K562 (cell line): ENCODE data around the gene GALNS. TPM values are rescaled to one million over a fixed set of nuclear protein-coding genes. Genes with fewer than 3 reads are reported as not detected.

Source experiments
- BDP1 ChIP-seq: IDR thresholded peaks from 3 replicates; pipeline ENCODE4 v1.6.1; 2011; ENCODE audit not compliant: insufficient read length, insufficient read depth
- FOXJ3 ChIP-seq: sonication (generic); formaldehyde crosslinking; IDR thresholded peaks from 2 replicates; pipeline ENCODE4 v1.4.0; 2020; ENCODE audit warnings: mild to moderate bottlenecking, missing genetic modification reagents
- FOXM1 ChIP-seq, 2 experiments: fragments of 450-650 bp in 1 of 2; sonication (generic) in 1 of 2; formaldehyde crosslinking in 1 of 2; IDR thresholded peaks; 2 replicates each; pipeline versions ENCODE4 v1.6.1 to v1.9.0; 2017 to 2022; ENCODE audit warnings: low read depth in 2 of 2, mild to moderate bottlenecking in 2 of 2, missing genetic modification reagents in 1 of 2, moderate library complexity in 1 of 2
- JUND ChIP-seq, 2 experiments: IDR thresholded peaks; 2 replicates in 1 of 2; 3 replicates in 1 of 2; pipeline ENCODE4 v1.6.1; 2011; ENCODE audit warnings: borderline replicate concordance in 2 of 2, low read depth in 2 of 2, low read length in 2 of 2, improper control_type of control experiment in 1 of 2, missing biosample characterization in 1 of 2, missing genetic modification characterization in 1 of 2, missing genetic modification reagents in 1 of 2
- NRF1 ChIP-seq, 2 experiments: fragments of 450-650 bp; IDR thresholded peaks in 1 of 2; conservative IDR thresholded peaks in 1 of 2; 2 replicates each; pipeline ENCODE4 v1.6.1; 2014; ENCODE audit warnings: mild to moderate bottlenecking in 2 of 2
- POLR3G ChIP-seq: IDR thresholded peaks from 2 replicates; pipeline ENCODE4 v1.6.1; 2011; ENCODE audit not compliant: insufficient read length, insufficient replicate concordance; ENCODE audit errors: extremely low read depth
- RBM15 ChIP-seq: fragments of 200-400 bp; formaldehyde crosslinking; IDR thresholded peaks from 2 replicates; pipeline ENCODE4 v1.6.1; 2018; ENCODE audit warnings: mild to moderate bottlenecking, low read length, moderate library complexity; ENCODE audit not compliant: insufficient read depth
- RBM25 ChIP-seq: fragments of 200-400 bp; formaldehyde crosslinking; IDR thresholded peaks from 2 replicates; pipeline ENCODE4 v1.6.1; 2018; ENCODE audit warnings: low read length, low read depth, moderate library complexity; ENCODE audit not compliant: severe bottlenecking
- SOX6 ChIP-seq: fragments of 450-650 bp; IDR thresholded peaks from 2 replicates; pipeline ENCODE4 v1.6.1; 2014; ENCODE audit warnings: mild to moderate bottlenecking
- U2AF2 ChIP-seq: fragments of 200-400 bp; formaldehyde crosslinking; optimal IDR thresholded peaks from 2 replicates; pipeline ENCODE3; 2017; ENCODE audit warnings: low read depth, mild to moderate bottlenecking, low read length
- XRCC4 ChIP-seq: IDR thresholded peaks from one replicate; pipeline ENCODE4 v1.6.1; 2011; ENCODE audit not compliant: insufficient read depth, insufficient read length; ENCODE audit errors: extremely low read depth
- YBX1 ChIP-seq: fragments of 450-650 bp; IDR thresholded peaks from 2 replicates; pipeline ENCODE4 v1.7.1; 2016; ENCODE audit warnings: mild to moderate bottlenecking
- ZNF707 ChIP-seq: fragments of 250-450 bp; sonication (Bioruptor Pico); conservative IDR thresholded peaks from 2 replicates; pipeline ENCODE4 v1.8.0; 2022; ENCODE audit warnings: inconsistent platforms, mild to moderate bottlenecking, moderate library complexity
- polyA plus RNA-seq, 8 experiments: library from polyadenylated mRNA; depleted of rRNA in 4 of 8; stranded (reverse) in 5 of 8; unstranded in 3 of 8; fragments of >200 nt; fragmentation: Nextera tagmentation in 2 of 8; fragmentation: Illumina TruSeq in 1 of 8; extraction: Ambion mirVana in 2 of 8; extraction: Trizol in 1 of 8; gene quantifications; 2 replicates each; pipeline versions ENCODE4 v1.2.1 to v1.2.3, GENCODE V29; 2011 to 2014; ENCODE audit warnings: inconsistent platforms in 1 of 8, missing spikeins in 1 of 8
- total RNA-seq, 7 experiments: library from RNA; depleted of rRNA in 6 of 7; stranded (reverse); fragments of >200 nt in 6 of 7; fragmentation: Illumina TruSeq in 2 of 7; extraction: Trizol in 2 of 7; gene quantifications; 2 replicates each; pipeline versions ENCODE4 v1.2.1 to v1.2.3, GENCODE V29; 2011 to 2021; ENCODE audit warnings: low replicate concordance in 1 of 7
- TF ChIP-seq, protein P1 (sequence below), 2 experiments: fragments of 250-450 bp in 1 of 2; fragments of 450-650 bp in 1 of 2; sonication (Bioruptor Pico) in 1 of 2; IDR thresholded peaks; 2 replicates each; pipeline versions ENCODE4 v1.6.1 to v1.8.0; 2016 to 2021; ENCODE audit warnings: mild to moderate bottlenecking in 2 of 2, moderate library complexity in 2 of 2, missing compliant biosample characterization in 1 of 2, missing genetic modification characterization in 1 of 2
- TF ChIP-seq, protein P2 (sequence below): fragments of 250-450 bp; sonication (Bioruptor Pico); IDR thresholded peaks from 2 replicates; pipeline ENCODE4 v1.4.0; 2020
- TF ChIP-seq, protein P3 (sequence below), 2 experiments: fragments of 150-350 bp in 1 of 2; IDR thresholded peaks; 2 replicates each; pipeline ENCODE4 v1.6.1; 2012 to 2016; ENCODE audit warnings: low read depth in 2 of 2, low read length in 2 of 2, mild to moderate bottlenecking in 1 of 2, moderate library complexity in 1 of 2
- TF ChIP-seq, protein P4 (sequence below): fragments of 450-650 bp; IDR thresholded peaks from 2 replicates; pipeline ENCODE4 v1.6.1; 2018; ENCODE audit not compliant: partially characterized antibody

The GALNS gene
- total and polyA plus RNA-seq, 9 of the 15 experiments (the other 6 are each of a cell fraction or from before 2014, with no cell fraction given) = 0.38 to 13.2 (median 4.3) TPM

DNA sequence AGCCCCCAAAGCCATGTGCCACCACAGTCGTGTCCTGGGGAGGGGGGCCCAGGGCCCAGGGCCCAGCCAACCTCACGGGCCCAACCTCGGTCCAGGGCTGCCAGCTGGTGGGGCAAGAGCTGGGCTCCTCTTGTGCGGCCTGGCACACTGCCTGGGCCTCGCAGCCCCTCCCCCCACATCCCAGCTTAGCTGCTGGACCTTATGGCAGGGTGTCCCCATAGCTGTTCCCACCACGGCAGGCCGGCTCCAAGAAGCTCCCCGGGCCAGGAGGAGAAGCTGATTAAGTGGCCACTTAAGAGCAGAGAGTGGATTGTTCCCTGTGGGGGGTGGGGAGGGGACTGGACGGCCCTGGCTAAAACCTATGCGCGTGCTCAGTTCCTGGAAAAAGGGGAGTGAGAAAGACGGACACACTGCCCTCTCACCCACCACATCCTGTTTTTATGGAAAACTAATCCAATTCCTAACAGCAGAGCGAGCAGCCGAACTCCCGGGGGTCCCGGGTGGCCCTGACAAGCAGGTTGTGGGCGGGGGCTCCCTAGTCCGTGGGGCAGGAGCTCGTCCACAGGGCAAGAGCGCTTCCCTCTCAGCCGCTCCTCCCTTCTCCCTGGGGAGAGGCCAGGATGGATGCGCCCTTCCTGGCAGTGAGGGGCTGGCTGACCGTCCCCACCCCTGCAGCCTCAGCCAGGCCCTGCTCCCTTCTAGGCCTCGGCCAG lies 88.5 kb downstream of the GALNS start (continued):
- TF ChIP-seq YBX1 (no peak), RBM25 (no peak), RBM15 (no peak), U2AF2 (no peak), SOX6 (0 out of 2 replicates have a peak, but pooled peaks have one; percentile 8), XRCC4 (no peak), FOXJ3 (CRISPR knock-in tag) (no peak), BDP1 (no peak), JUND (IDR thresholded peaks at IDR 0.05; ENCODE audit: borderline replicate concordance, low read depth, low read length) (peak; percentile 31; the same call in 1 of the 2 replicates), JUND (tag; IDR thresholded peaks at IDR 0.05; ENCODE audit: borderline replicate concordance, low read depth, low read length) (no peak), ZNF707 (no peak), NRF1 (conservative IDR thresholded peaks at IDR 0.05 in 1 of 2, IDR thresholded peaks at IDR 0.05 in 1 of 2) (peak; percentile 78 to 82), FOXM1 (IDR thresholded peaks at IDR 0.05; ENCODE audit: low read depth) (no peak), FOXM1 (CRISPR knock-in tag; IDR thresholded peaks at IDR 0.05; ENCODE audit: low read depth) (no peak), POLR3G (no peak)
- TF ChIP-seq, protein P1, sequence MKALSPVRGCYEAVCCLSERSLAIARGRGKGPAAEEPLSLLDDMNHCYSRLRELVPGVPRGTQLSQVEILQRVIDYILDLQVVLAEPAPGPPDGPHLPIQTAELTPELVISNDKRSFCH (CRISPR knock-in tag; IDR thresholded peaks at IDR 0.05) = no peak
- TF ChIP-seq, protein P1 (tag; IDR thresholded peaks at IDR 0.05) = 0 out of 2 replicates have a peak, but pooled peaks have one; percentile 18
- TF ChIP-seq, protein P2, sequence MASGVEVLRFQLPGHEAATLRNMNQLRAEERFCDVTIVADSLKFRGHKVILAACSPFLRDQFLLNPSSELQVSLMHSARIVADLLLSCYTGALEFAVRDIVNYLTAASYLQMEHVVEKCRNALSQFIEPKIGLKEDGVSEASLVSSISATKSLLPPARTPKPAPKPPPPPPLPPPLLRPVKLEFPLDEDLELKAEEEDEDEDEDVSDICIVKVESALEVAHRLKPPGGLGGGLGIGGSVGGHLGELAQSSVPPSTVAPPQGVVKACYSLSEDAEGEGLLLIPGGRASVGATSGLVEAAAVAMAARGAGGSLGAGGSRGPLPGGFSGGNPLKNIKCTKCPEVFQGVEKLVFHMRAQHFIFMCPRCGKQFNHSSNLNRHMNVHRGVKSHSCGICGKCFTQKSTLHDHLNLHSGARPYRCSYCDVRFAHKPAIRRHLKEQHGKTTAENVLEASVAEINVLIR = no peak
- TF ChIP-seq, protein P3, sequence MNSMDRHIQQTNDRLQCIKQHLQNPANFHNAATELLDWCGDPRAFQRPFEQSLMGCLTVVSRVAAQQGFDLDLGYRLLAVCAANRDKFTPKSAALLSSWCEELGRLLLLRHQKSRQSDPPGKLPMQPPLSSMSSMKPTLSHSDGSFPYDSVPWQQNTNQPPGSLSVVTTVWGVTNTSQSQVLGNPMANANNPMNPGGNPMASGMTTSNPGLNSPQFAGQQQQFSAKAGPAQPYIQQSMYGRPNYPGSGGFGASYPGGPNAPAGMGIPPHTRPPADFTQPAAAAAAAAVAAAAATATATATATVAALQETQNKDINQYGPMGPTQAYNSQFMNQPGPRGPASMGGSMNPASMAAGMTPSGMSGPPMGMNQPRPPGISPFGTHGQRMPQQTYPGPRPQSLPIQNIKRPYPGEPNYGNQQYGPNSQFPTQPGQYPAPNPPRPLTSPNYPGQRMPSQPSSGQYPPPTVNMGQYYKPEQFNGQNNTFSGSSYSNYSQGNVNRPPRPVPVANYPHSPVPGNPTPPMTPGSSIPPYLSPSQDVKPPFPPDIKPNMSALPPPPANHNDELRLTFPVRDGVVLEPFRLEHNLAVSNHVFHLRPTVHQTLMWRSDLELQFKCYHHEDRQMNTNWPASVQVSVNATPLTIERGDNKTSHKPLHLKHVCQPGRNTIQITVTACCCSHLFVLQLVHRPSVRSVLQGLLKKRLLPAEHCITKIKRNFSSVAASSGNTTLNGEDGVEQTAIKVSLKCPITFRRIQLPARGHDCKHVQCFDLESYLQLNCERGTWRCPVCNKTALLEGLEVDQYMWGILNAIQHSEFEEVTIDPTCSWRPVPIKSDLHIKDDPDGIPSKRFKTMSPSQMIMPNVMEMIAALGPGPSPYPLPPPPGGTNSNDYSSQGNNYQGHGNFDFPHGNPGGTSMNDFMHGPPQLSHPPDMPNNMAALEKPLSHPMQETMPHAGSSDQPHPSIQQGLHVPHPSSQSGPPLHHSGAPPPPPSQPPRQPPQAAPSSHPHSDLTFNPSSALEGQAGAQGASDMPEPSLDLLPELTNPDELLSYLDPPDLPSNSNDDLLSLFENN (IDR thresholded peaks at IDR 0.05; ENCODE audit: low read depth in 2 of 2, low read length in 2 of 2) = no peak
- TF ChIP-seq, protein P4, sequence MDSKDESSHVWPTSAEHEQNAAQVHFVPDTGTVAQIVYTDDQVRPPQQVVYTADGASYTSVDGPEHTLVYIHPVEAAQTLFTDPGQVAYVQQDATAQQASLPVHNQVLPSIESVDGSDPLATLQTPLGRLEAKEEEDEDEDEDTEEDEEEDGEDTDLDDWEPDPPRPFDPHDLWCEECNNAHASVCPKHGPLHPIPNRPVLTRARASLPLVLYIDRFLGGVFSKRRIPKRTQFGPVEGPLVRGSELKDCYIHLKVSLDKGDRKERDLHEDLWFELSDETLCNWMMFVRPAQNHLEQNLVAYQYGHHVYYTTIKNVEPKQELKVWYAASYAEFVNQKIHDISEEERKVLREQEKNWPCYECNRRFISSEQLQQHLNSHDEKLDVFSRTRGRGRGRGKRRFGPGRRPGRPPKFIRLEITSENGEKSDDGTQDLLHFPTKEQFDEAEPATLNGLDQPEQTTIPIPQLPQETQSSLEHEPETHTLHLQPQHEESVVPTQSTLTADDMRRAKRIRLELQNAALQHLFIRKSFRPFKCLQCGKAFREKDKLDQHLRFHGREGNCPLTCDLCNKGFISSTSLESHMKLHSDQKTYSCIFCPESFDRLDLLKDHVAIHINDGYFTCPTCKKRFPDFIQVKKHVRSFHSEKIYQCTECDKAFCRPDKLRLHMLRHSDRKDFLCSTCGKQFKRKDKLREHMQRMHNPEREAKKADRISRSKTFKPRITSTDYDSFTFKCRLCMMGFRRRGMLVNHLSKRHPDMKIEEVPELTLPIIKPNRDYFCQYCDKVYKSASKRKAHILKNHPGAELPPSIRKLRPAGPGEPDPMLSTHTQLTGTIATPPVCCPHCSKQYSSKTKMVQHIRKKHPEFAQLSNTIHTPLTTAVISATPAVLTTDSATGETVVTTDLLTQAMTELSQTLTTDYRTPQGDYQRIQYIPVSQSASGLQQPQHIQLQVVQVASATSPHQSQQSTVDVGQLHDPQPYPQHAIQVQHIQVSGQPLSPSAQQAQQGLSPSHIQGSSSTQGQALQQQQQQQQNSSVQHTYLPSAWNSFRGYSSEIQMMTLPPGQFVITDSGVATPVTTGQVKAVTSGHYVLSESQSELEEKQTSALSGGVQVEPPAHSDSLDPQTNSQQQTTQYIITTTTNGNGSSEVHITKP = peak; percentile 55
